B cell (primary cell): Measurements from ENCODE around the gene ZNF775.

ENCODE experiments used
- EZH2 ChIP-seq: IDR thresholded peaks from 2 replicates; pipeline ENCODE4 v1.6.1; 2012; ENCODE audit warnings: borderline replicate concordance, low read depth, mild to moderate bottlenecking, moderate library complexity, low read length; ENCODE audit not compliant: insufficient read depth, poor library complexity, severe bottlenecking
- TF ChIP-seq, protein P1 (sequence below): fragments of 200-600 bp; IDR thresholded peaks from one replicate; pipeline ENCODE4 v1.8.0; 2022; ENCODE audit warnings: antibody characterized with exemption, mild to moderate bottlenecking

DNA sequence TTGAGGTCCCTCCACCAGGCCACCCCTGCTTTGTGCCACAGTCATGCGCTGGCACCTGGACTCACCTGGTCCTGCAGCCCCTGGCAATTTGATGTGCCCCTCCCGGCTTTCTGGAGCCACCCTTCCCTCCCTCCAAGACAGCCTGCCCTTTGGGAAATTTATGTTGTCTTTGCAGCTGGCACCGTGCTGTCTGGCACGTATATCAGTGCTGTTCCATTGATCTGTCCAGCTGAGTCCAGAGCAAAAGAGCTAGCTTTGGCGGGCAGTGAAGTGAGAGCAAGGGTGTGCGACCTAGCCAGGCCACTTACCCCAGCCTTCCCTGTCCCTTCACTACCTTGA is 43.4 kb upstream of the ZNF775 start:
- TF ChIP-seq EZH2 = no peak
- TF ChIP-seq, protein P1, sequence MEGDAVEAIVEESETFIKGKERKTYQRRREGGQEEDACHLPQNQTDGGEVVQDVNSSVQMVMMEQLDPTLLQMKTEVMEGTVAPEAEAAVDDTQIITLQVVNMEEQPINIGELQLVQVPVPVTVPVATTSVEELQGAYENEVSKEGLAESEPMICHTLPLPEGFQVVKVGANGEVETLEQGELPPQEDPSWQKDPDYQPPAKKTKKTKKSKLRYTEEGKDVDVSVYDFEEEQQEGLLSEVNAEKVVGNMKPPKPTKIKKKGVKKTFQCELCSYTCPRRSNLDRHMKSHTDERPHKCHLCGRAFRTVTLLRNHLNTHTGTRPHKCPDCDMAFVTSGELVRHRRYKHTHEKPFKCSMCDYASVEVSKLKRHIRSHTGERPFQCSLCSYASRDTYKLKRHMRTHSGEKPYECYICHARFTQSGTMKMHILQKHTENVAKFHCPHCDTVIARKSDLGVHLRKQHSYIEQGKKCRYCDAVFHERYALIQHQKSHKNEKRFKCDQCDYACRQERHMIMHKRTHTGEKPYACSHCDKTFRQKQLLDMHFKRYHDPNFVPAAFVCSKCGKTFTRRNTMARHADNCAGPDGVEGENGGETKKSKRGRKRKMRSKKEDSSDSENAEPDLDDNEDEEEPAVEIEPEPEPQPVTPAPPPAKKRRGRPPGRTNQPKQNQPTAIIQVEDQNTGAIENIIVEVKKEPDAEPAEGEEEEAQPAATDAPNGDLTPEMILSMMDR = no peak
